CD14-positive monocyte (primary cell): ENCODE results near the gene ACTL8. TPM values are rescaled to one million over a fixed set of nuclear protein-coding genes. Genes with fewer than 3 reads are reported as not detected.

ENCODE experiments used
- DNase-seq, 3 donors: peaks; one replicate each; pipeline ENCODE4 v3.0.0-alpha.2; 2011 to 2022
- H2AFZ ChIP-seq: 2 replicates; pipeline ENCODE4 v1.6.0; 2012; ENCODE audit warnings: mild to moderate bottlenecking, low read depth, low read length, inconsistent platforms; ENCODE audit not compliant: insufficient read depth, poor library complexity, severe bottlenecking
- H3K27ac ChIP-seq, 2 donors: 1 replicate in 1 of 2; 2 replicates in 1 of 2; pipeline ENCODE4 v1.5.1; 2012 to 2013; ENCODE audit warnings: low read length in 2 of 2, control low read depth in 1 of 2, inconsistent platforms in 1 of 2, low read depth in 1 of 2, mild to moderate bottlenecking in 1 of 2
- H3K27me3 ChIP-seq, 2 donors: one replicate each; pipeline versions ENCODE4 v1.6.0 to v1.6.1; 2011 to 2013; ENCODE audit warnings: low read length in 2 of 2; ENCODE audit not compliant: control insufficient read depth in 2 of 2, insufficient read depth in 2 of 2
- H3K36me3 ChIP-seq, 2 donors: replicated peaks in 1 of 2; 1 replicate in 1 of 2; 2 replicates in 1 of 2; pipeline versions ENCODE4 v1.5.1 to v1.6.1; 2012 to 2013; ENCODE audit warnings: low read length in 2 of 2, control low read depth in 1 of 2, inconsistent platforms in 1 of 2, mild to moderate bottlenecking in 1 of 2; ENCODE audit not compliant: insufficient read depth in 2 of 2, control insufficient read depth in 1 of 2
- H3K4me1 ChIP-seq, 2 donors: 1 replicate in 1 of 2; 2 replicates in 1 of 2; pipeline versions ENCODE4 v1.5.1 to v1.6.1; 2012 to 2013; ENCODE audit warnings: low read length in 2 of 2, control low read depth in 1 of 2, inconsistent platforms in 1 of 2, mild to moderate bottlenecking in 1 of 2, moderate library complexity in 1 of 2; ENCODE audit not compliant: insufficient read depth in 2 of 2, control insufficient read depth in 1 of 2
- H3K4me2 ChIP-seq: replicated peaks from 2 replicates; pipeline ENCODE3; 2012; ENCODE audit warnings: low read length, moderate library complexity, mild to moderate bottlenecking; ENCODE audit not compliant: poor library complexity, severe bottlenecking; ENCODE audit errors: extremely low read depth
- H3K4me3 ChIP-seq, 3 experiments: fragments of 200-600 bp in 1 of 3; sonication (generic) in 1 of 3; replicated peaks in 1 of 3; 1 replicate in 2 of 3; 2 replicates in 1 of 3; pipeline ENCODE4 v1.5.1; 2011 to 2013; ENCODE audit warnings: low read length in 3 of 3, mild to moderate bottlenecking in 3 of 3, control low read depth in 2 of 3, low read depth in 2 of 3, inconsistent platforms in 1 of 3, moderate library complexity in 1 of 3
- H3K79me2 ChIP-seq: 2 replicates; pipeline ENCODE4 v1.6.0; 2012; ENCODE audit warnings: mild to moderate bottlenecking, control low read depth, inconsistent platforms, low read length, moderate library complexity; ENCODE audit not compliant: insufficient read depth
- H3K9ac ChIP-seq: 2 replicates; pipeline ENCODE4 v1.6.0; 2017; ENCODE audit warnings: low read length, mild to moderate bottlenecking; ENCODE audit not compliant: insufficient read depth, poor library complexity, severe bottlenecking
- H3K9me3 ChIP-seq, 2 donors: replicated peaks in 1 of 2; 1 replicate in 1 of 2; 2 replicates in 1 of 2; pipeline versions ENCODE4 v1.5.1 to v1.6.1; 2012 to 2013; ENCODE audit warnings: low read length in 2 of 2, control low read depth in 1 of 2; ENCODE audit not compliant: control insufficient read depth in 1 of 2, insufficient read depth in 1 of 2
- H4K20me1 ChIP-seq: 2 replicates; pipeline ENCODE4 v1.6.0; 2012; ENCODE audit warnings: mild to moderate bottlenecking, low read length, control low read depth, moderate library complexity; ENCODE audit not compliant: insufficient read depth
- H3K27ac Mint-ChIP-seq, 7 donors: one replicate each; pipeline ENCODE4 v1.8.0; 2020; ENCODE audit warnings: mild to moderate bottlenecking in 7 of 7, mixed read lengths in 7 of 7, moderate library complexity in 6 of 7, inconsistent platforms in 2 of 7
- H3K27me3 Mint-ChIP-seq, 3 donors: one replicate each; pipeline ENCODE4 v1.8.0; 2021 to 2022; ENCODE audit warnings: low read depth in 3 of 3, mild to moderate bottlenecking in 3 of 3, mixed read lengths in 3 of 3, moderate library complexity in 3 of 3, inconsistent platforms in 1 of 3
- H3K36me3 Mint-ChIP-seq, 2 donors: one replicate each; pipeline ENCODE4 v1.8.0; 2020; ENCODE audit warnings: mixed read lengths in 2 of 2, inconsistent platforms in 1 of 2, mild to moderate bottlenecking in 1 of 2
- H3K4me1 Mint-ChIP-seq: one replicate; pipeline ENCODE4 v1.8.0; 2020; ENCODE audit warnings: mild to moderate bottlenecking, mixed read lengths
- H3K4me3 Mint-ChIP-seq, 2 donors: one replicate each; pipeline ENCODE4 v1.8.0; 2020; ENCODE audit warnings: mild to moderate bottlenecking in 2 of 2, mixed read lengths in 2 of 2, moderate library complexity in 1 of 2
- H3K9me3 Mint-ChIP-seq, 7 donors: one replicate each; pipeline ENCODE4 v1.8.0; 2020 to 2022; ENCODE audit warnings: mixed read lengths in 7 of 7, mild to moderate bottlenecking in 6 of 7, moderate library complexity in 6 of 7, inconsistent platforms in 2 of 7
- WGBS: methylation state at CpG from one replicate; pipeline ENCODE4 v1.1.5; 2013; ENCODE audit warnings: missing lambda C conversion rate; ENCODE audit not compliant: insufficient coverage; 5-methylcytosine and 5-hydroxymethylcytosine counted together
- intact Hi-C, 2 donors: fragments of 100-400 bp; cut with micrococcal nuclease; formaldehyde crosslinking; loops; one replicate each; pipeline versions ENCODE4 v1.15.0 to v1.15.1; 2023
- polyA plus RNA-seq, 3 donors: library from polyadenylated mRNA; depleted of rRNA in 1 of 3; unstranded in 2 of 3; stranded (reverse) in 1 of 3; fragments of 300-500 nt in 2 of 3; fragments of >200 nt in 1 of 3; fragmentation: Illumina TruSeq in 2 of 3; gene quantifications; 1 replicate in 2 of 3; 2 replicates in 1 of 3; pipeline ENCODE4 v1.2.3, GENCODE V29; 2012 to 2021
- TF ChIP-seq, protein P1 (sequence below): fragments of 200-600 bp; IDR thresholded peaks from one replicate; pipeline ENCODE4 v1.8.0; 2022; ENCODE audit warnings: antibody characterized with exemption, mild to moderate bottlenecking

The ACTL8 gene
- polyA plus RNA-seq, 3 donors, result not detected

DNA sequence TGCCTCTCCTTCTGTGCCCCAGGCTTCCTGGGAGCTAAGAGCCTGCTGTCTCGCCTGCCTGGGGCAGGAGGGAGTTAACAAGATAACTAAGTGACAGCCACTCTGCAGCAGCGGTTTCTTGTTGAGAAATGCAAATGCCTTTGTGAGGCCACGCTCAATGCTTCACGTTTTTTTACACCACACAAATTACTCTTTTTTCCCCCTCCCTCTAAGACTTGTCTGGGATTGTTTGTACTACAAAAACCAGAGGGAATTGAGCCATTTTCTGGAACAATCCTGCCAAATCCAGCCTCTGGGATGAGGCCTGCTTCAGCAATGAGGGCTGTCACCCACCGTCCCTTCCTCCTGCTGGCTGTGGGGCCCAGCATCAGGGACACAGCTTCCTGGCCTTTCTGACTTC is 119.6 kb downstream of the ACTL8 start:
- no peak overlapping the region for H3K27ac ChIP-seq
- H3K4me3 ChIP-seq, result no peak overlapping the region
- H4K20me1 ChIP-seq, result no peaks in the 10 kb centered on the region
- 44% methylated on average over 3 of the region's 5 CpGs for WGBS
- no peak overlapping the region for H3K4me2 ChIP-seq
- H3K36me3 Mint-ChIP-seq, result no peaks in the 10 kb centered on the region
- no peaks in the 10 kb centered on the region for H3K79me2 ChIP-seq
- no peaks in the 10 kb centered on the region for H3K9me3 ChIP-seq
- H3K27ac Mint-ChIP-seq, result peak overlapping the region in 1 of 7 donors; percentile 64
- no peaks in the 10 kb centered on the region for H3K4me1 Mint-ChIP-seq
- H3K9ac ChIP-seq, result no peak overlapping the region
- H3K4me3 Mint-ChIP-seq, result no peak overlapping the region
- H3K36me3 ChIP-seq, result no peaks in the 10 kb centered on the region
- H3K27me3 ChIP-seq, result no peaks in the 10 kb centered on the region
- intact Hi-C loops, result no loop called here
- no peak for DNase-seq
- TF ChIP-seq, protein P1, sequence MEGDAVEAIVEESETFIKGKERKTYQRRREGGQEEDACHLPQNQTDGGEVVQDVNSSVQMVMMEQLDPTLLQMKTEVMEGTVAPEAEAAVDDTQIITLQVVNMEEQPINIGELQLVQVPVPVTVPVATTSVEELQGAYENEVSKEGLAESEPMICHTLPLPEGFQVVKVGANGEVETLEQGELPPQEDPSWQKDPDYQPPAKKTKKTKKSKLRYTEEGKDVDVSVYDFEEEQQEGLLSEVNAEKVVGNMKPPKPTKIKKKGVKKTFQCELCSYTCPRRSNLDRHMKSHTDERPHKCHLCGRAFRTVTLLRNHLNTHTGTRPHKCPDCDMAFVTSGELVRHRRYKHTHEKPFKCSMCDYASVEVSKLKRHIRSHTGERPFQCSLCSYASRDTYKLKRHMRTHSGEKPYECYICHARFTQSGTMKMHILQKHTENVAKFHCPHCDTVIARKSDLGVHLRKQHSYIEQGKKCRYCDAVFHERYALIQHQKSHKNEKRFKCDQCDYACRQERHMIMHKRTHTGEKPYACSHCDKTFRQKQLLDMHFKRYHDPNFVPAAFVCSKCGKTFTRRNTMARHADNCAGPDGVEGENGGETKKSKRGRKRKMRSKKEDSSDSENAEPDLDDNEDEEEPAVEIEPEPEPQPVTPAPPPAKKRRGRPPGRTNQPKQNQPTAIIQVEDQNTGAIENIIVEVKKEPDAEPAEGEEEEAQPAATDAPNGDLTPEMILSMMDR, result no peak
- H2AFZ ChIP-seq, result no peak overlapping the region
- no peaks in the 10 kb centered on the region for H3K4me1 ChIP-seq
- H3K27me3 Mint-ChIP-seq, result peaks cover 2 to 5% (median 4%) of the 10 kb centered on the region in 3 donors
- peaks cover 0 to 10% (median 2%) of the 10 kb centered on the region in 7 donors for H3K9me3 Mint-ChIP-seq

DNA sequence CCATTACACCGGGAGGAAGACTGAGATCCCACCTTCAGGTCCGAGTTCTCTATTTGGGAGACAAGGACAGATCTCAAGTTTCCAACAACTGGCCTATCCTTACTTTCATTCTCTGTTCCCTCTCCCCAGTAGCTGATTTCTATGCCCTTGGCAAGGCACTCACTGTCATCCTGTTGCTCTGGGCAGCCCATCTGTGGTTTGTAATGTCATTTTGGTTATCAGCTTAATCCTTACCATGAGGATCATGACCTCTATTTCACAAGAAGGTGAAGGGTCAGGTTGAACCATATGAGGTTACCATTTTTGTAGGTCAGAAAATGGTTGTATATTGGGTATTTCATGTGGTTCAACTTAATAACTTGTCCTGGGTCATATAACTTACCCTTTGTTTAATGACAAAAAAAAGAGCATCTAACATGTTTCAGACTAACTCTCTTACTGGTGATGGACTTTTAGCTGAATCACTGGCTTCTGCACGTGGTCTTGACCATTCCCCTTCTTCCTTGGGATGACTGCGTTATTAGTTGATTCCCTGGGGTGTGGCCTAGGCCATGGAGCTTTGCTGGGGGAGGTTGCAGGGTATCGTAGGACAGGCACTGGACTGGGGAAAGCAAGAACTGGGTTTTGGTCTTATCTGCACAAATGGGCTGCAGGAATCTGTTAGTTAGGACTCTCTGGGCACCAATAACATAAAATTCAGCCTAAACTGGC is 120.2 kb downstream of the ACTL8 start:
- Histone ChIP-seq H3K27ac (no peak overlapping the region), H3K4me3 (no peak overlapping the region), H2AFZ (no peak overlapping the region), H4K20me1 (no peaks in the 10 kb centered on the region), H3K4me2 (no peak overlapping the region), H3K27me3 (no peaks in the 10 kb centered on the region), H3K9me3 (no peaks in the 10 kb centered on the region), H3K36me3 (no peaks in the 10 kb centered on the region), H3K79me2 (no peaks in the 10 kb centered on the region), H3K4me1 (no peaks in the 10 kb centered on the region), H3K9ac (no peak overlapping the region)
- Mint-ChIP-seq H3K4me3 (no peak overlapping the region), H3K36me3 (no peaks in the 10 kb centered on the region), H3K27me3 (peaks cover 2 to 5% (median 4%) of the 10 kb centered on the region in 3 donors), H3K4me1 (no peaks in the 10 kb centered on the region), H3K27ac (no peak overlapping the region), H3K9me3 (peaks cover 0 to 10% (median 1%) of the 10 kb centered on the region in 7 donors)
- DNase-seq, result no peak
- 59% methylated on average over 2 of the region's 5 CpGs for WGBS
- intact Hi-C loops, result no loop called here
- TF ChIP-seq, protein P1, result no peak
